MM.1S (cell line): ENCODE data around the gene STMND1.

Experiments used
- DNase-seq: peaks from one replicate; pipeline ENCODE4 v3.0.0-alpha.2; 2015
- H2AFZ ChIP-seq: fragments of 300-600 bp; sonication (generic); 2 replicates; pipeline ENCODE4 v1.6.0; 2016; ENCODE audit warnings: antibody characterized with exemption, low read length
- H3F3A ChIP-seq: fragments of 300-600 bp; sonication (generic); 2 replicates; pipeline ENCODE4 v1.6.1; 2016; ENCODE audit warnings: mild to moderate bottlenecking, antibody characterized with exemption, low read length, moderate library complexity, mixed read lengths; ENCODE audit not compliant: insufficient read depth
- H3K27ac ChIP-seq: fragments of 300-600 bp; sonication (generic); 2 replicates; pipeline ENCODE4 v1.5.1; 2016; ENCODE audit warnings: mild to moderate bottlenecking, low read length
- H3K27me3 ChIP-seq: fragments of 300-600 bp; sonication (generic); replicated peaks from 2 replicates; pipeline ENCODE4 v1.6.0; 2016; ENCODE audit warnings: low read length; ENCODE audit not compliant: insufficient read depth
- H3K36me3 ChIP-seq: fragments of 300-600 bp; sonication (generic); replicated peaks from 2 replicates; pipeline ENCODE4 v1.6.1; 2016; ENCODE audit warnings: mild to moderate bottlenecking, low read length, mixed read lengths; ENCODE audit not compliant: insufficient read depth
- H3K4me1 ChIP-seq: fragments of 300-600 bp; sonication (generic); 2 replicates; pipeline ENCODE4 v1.6.1; 2016; ENCODE audit warnings: low read length, mixed read lengths
- H3K4me2 ChIP-seq: fragments of 300-600 bp; sonication (generic); 2 replicates; pipeline ENCODE4 v1.6.0; 2016; ENCODE audit warnings: low read depth, low read length
- H3K4me3 ChIP-seq: fragments of 300-600 bp; sonication (generic); 2 replicates; pipeline ENCODE4 v1.5.1; 2016; ENCODE audit warnings: low read length, mixed read lengths
- H3K79me2 ChIP-seq: fragments of 300-600 bp; sonication (generic); 2 replicates; pipeline ENCODE4 v1.6.1; 2016; ENCODE audit warnings: mixed run types, low read length, mixed read lengths
- H3K9ac ChIP-seq: fragments of 300-600 bp; sonication (generic); 2 replicates; pipeline ENCODE4 v1.6.1; 2016; ENCODE audit warnings: low read length, mixed read lengths
- H3K9me2 ChIP-seq: fragments of 300-600 bp; sonication (generic); replicated peaks from 2 replicates; pipeline ENCODE4 v1.6.1; 2016; ENCODE audit warnings: mild to moderate bottlenecking, low read length, mixed read lengths; ENCODE audit not compliant: insufficient read depth
- H3K9me3 ChIP-seq: fragments of 300-600 bp; sonication (generic); replicated peaks from 2 replicates; pipeline ENCODE4 v1.6.1; 2016; ENCODE audit warnings: mild to moderate bottlenecking, low read length, mixed read lengths; ENCODE audit not compliant: insufficient read depth
- H4K20me1 ChIP-seq: fragments of 300-600 bp; sonication (generic); 2 replicates; pipeline ENCODE4 v1.6.1; 2016; ENCODE audit warnings: mild to moderate bottlenecking, low read length, moderate library complexity, mixed read lengths; ENCODE audit not compliant: insufficient read depth
- EZH2 ChIP-seq: fragments of 300-600 bp; sonication (generic); optimal IDR thresholded peaks from 2 replicates; pipeline ENCODE3; 2017; ENCODE audit warnings: low read depth, mild to moderate bottlenecking, antibody characterized with exemption, low read length, mixed read lengths
- EZH2phosphoT487 ChIP-seq: fragments of 300-600 bp; sonication (generic); IDR thresholded peaks from 2 replicates; pipeline ENCODE4 v1.6.1; 2018; ENCODE audit warnings: antibody characterized with exemption, low read length
- TF ChIP-seq, protein P1 (sequence below): fragments of 300-600 bp; sonication (generic); IDR thresholded peaks from 2 replicates; pipeline ENCODE4 v1.5.1; 2016; ENCODE audit warnings: antibody characterized with exemption, low read length, mixed read lengths

The STMND1 gene

GRCh38 chr6:17081273-17081672 is 20.6 kb upstream of the STMND1 start:
- Histone ChIP-seq H3K4me1 (no peaks in the 10 kb centered on the region), H3K9me3 (no peaks in the 10 kb centered on the region), H3K79me2 (no peaks in the 10 kb centered on the region), H3K4me3 (no peak overlapping the region), H2AFZ (no peak overlapping the region), H3K9ac (no peak overlapping the region), H3K27me3 (no peaks in the 10 kb centered on the region), H3K27ac (no peak overlapping the region), H3K9me2 (no peaks in the 10 kb centered on the region), H3K36me3 (no peaks in the 10 kb centered on the region), H3F3A (no peaks in the 10 kb centered on the region), H3K4me2 (no peak overlapping the region), H4K20me1 (no peaks in the 10 kb centered on the region)
- DNase-seq = no peak
- TF ChIP-seq, protein P1, sequence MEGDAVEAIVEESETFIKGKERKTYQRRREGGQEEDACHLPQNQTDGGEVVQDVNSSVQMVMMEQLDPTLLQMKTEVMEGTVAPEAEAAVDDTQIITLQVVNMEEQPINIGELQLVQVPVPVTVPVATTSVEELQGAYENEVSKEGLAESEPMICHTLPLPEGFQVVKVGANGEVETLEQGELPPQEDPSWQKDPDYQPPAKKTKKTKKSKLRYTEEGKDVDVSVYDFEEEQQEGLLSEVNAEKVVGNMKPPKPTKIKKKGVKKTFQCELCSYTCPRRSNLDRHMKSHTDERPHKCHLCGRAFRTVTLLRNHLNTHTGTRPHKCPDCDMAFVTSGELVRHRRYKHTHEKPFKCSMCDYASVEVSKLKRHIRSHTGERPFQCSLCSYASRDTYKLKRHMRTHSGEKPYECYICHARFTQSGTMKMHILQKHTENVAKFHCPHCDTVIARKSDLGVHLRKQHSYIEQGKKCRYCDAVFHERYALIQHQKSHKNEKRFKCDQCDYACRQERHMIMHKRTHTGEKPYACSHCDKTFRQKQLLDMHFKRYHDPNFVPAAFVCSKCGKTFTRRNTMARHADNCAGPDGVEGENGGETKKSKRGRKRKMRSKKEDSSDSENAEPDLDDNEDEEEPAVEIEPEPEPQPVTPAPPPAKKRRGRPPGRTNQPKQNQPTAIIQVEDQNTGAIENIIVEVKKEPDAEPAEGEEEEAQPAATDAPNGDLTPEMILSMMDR = no peak
- no peak for TF ChIP-seq EZH2phosphoT487
- no peak for TF ChIP-seq EZH2

DNA sequence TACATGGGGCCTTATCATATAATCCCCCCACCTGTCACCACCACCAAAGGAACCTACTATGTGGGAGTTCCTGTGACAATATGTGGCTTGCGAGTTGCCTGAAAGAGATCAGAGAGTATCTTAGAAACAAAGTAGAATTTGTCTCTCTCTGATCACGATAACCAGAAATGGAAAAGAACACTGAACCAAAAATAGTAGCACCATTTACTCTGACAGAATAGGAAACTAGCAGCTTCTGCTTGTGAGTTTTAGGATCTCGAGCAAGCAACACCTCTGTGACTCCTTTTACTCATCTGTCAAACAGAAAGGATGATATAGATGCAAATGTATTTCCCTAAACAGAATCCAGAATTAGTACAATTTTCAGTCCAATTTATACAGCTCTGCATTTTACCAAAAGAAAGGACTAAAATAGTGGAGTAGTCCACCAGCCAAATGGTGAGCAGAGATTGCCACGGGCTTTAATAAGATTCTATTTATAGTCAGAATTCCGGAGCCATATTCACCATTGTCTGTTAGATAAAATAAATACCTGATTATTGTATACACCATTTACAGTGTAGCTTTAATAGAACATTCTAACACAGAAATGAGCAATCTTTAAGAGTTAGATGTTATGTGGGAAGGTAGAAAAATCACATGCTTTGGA is 19.9 kb upstream of the STMND1 start:
- Histone ChIP-seq H3K9ac (no peak overlapping the region), H3K9me3 (no peaks in the 10 kb centered on the region), H2AFZ (no peak overlapping the region), H3K27me3 (no peaks in the 10 kb centered on the region), H3K79me2 (no peaks in the 10 kb centered on the region), H3K36me3 (no peaks in the 10 kb centered on the region), H4K20me1 (no peaks in the 10 kb centered on the region), H3F3A (no peaks in the 10 kb centered on the region), H3K9me2 (no peaks in the 10 kb centered on the region), H3K4me2 (no peak overlapping the region), H3K4me1 (no peaks in the 10 kb centered on the region), H3K4me3 (no peak overlapping the region), H3K27ac (no peak overlapping the region)
- TF ChIP-seq, protein P1 = no peak
- TF ChIP-seq EZH2 = no peak
- TF ChIP-seq EZH2phosphoT487 = no peak
- DNase-seq = no peak

- H2AFZ ChIP-seq = no peak overlapping the region
- no peak overlapping the region for H3K9ac ChIP-seq
- no peaks in the 10 kb centered on the region for H3K36me3 ChIP-seq
- H3K4me3 ChIP-seq = no peak overlapping the region
- TF ChIP-seq EZH2phosphoT487 (no peak), EZH2 (no peak)
- TF ChIP-seq, protein P1 = no peak
- DNase-seq = no peak
- H4K20me1 ChIP-seq = no peaks in the 10 kb centered on the region
- no peak overlapping the region for H3K27ac ChIP-seq
- H3F3A ChIP-seq = no peaks in the 10 kb centered on the region
- no peaks in the 10 kb centered on the region for H3K4me1 ChIP-seq
- H3K9me2 ChIP-seq = no peaks in the 10 kb centered on the region
- H3K27me3 ChIP-seq = no peaks in the 10 kb centered on the region
- no peaks in the 10 kb centered on the region for H3K79me2 ChIP-seq
- no peaks in the 10 kb centered on the region for H3K9me3 ChIP-seq
- no peak overlapping the region for H3K4me2 ChIP-seq
Observed at GRCh38 chr6:17083397-17083796, 18.5 kb upstream of the STMND1 start.
